LNCAP (cell line): ENCODE measurements around the gene DISP3.

Source experiments
- CTCF ChIP-seq: fragments of 450-650 bp; IDR thresholded peaks from 2 replicates; pipeline ENCODE4 v1.5.1; 2017; ENCODE audit warnings: mild to moderate bottlenecking

DISP3 gene

GRCh38 chr1:11533790-11534787 lies 55.1 kb downstream of the DISP3 start:
- no peak for TF ChIP-seq CTCF

- TF ChIP-seq CTCF: no peak
These were observed 55.9 kb downstream of the DISP3 start for GRCh38 chr1:11534846-11535245.

- TF ChIP-seq CTCF: no peak
These were observed 56.4 kb downstream of the DISP3 start for GRCh38 chr1:11535316-11535715.

- no peak for TF ChIP-seq CTCF
These were observed 57.0 kb downstream of the DISP3 start for GRCh38 chr1:11535761-11536572.

GRCh38 chr1:11536573-11537379 lies 57.8 kb downstream of the DISP3 start:
- TF ChIP-seq CTCF: no peak

- TF ChIP-seq CTCF: no peak
These were observed 58.4 kb downstream of the DISP3 start for GRCh38 chr1:11537380-11537764.
